HG03575 (cell line): ENCODE results near the gene TNFRSF9.
"Not testable (repeated sequence)": the region's sequence is repeated elsewhere in the genome, so short reads cannot be mapped to it uniquely, and the experiment has no call there.

Experiments
- ATAC-seq: cut with Tn5 transposase; IDR thresholded peaks from one replicate; pipeline ENCODE4 v1.9.1; 2021; ENCODE audit not compliant: unreplicated experiment, insufficient number of reproducible peaks, low FRiP score; ENCODE audit errors: extremely low read depth

TNFRSF9 gene

GRCh38 chr1:7962014-7962335, 21.3 kb upstream of the TNFRSF9 start:
- ATAC-seq = no peak

GRCh38 chr1:7961216-7962013, 20.8 kb upstream of the TNFRSF9 start, which contains the start of gene PARK7:
PARK7 (plus strand) TSS chr1:7961711; CDS start chr1:7962786, 1,075 bp downstream.
- peak; percentile 65 for ATAC-seq

DNA sequence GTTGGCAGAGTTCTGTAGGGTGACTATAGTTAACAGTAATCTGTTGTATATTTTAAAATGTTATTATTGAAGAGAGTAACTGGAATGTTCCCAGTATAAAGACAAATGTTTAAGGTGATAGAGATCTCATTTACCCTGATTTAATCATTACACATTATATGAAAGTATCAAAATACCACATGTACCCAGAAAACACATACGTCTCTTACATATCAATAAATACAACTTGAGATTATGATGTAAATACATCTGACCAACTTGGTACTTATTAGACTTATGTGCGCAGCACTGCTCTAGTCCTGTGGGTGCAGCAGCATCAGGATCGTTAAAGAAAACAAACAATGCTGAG, 20.2 kb upstream of the TNFRSF9 start:
- ATAC-seq = peak; percentile 6

GRCh38 chr1:7960165-7960564, 19.5 kb upstream of the TNFRSF9 start:
- ATAC-seq = no peak

DNA sequence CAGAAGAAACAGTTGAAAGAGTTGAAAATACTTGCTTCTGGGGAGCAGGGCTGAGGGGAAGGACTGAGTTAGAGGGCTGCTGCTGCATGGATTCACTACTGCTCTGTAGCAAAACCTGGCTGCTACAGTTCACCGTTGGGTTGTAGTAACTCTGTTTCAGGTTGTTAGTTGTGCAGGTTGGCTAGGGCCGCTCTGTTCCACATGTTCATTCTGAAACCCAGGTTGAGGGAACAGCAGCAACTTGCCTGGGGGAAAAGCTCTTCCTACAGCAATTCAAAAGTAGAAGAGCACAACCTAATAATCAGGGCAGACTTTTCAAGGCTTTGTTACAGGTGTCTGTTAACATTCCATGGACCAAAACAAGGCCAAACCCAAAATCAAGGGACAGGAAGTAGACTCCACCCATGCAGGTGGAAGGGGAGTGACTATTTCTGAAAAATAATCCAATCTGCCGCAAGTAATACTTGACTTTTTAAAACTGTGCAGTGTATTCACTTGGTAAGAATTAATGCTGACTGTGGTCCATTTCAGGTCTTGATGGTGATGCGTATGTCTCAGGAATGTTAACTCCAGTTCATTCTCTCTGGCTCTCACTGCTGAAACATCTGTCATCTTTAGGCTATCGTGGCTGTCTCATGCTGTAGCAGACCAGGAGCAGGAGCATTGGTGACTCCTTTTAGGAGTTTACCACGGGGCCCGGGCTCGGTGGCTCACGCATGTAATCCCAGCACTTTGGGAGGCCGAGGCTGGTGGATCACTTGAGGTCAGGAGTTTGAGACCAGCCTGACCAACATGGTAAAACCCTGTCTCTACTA, 15.8 kb upstream of the TNFRSF9 start:
- ATAC-seq = no peak

DNA sequence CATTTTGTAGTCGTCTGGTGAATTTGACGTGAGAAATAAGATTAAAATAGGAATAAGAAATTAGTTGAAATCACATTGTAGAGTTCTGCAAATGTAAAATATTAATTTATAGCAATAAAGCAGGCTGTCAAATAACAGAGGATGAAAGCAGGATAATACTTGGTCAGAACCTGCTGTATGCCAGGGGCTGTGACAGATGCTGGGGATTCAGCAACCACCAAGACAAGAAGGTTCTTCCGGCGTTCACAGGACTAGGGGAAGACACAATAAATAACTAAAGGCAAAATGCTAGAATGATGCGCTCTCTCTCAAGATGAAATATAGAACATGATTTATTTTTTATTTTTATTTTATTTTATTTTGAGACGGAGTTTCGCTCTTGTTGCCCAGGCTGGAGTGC, 14.0 kb upstream of the TNFRSF9 start:
- ATAC-seq = no peak

- peak; percentile 48 for ATAC-seq
Measured at GRCh38 chr1:7953850-7954609, 13.4 kb upstream of the TNFRSF9 start.

DNA sequence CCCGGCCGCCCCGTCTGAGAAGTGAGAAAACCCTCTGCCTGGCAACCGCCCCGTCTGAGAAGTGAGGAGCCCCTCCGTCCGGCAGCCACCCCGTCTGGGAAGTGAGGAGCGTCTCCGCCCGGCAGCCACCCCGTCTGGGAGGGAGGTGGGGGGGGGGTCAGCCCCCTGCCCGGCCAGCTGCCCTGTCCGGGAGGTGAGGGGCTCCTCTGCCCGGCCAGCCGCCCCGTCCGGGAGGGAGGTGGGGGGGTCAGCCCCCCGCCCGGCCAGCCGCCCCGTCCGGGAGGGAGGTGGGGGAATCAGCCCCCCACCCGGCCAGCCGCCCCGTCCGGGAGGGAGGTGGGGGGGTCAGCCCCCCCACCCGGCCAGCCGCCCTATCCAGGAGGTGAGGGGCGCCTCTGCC, 12.2 kb upstream of the TNFRSF9 start:
- ATAC-seq = not testable (repeated sequence)

DNA sequence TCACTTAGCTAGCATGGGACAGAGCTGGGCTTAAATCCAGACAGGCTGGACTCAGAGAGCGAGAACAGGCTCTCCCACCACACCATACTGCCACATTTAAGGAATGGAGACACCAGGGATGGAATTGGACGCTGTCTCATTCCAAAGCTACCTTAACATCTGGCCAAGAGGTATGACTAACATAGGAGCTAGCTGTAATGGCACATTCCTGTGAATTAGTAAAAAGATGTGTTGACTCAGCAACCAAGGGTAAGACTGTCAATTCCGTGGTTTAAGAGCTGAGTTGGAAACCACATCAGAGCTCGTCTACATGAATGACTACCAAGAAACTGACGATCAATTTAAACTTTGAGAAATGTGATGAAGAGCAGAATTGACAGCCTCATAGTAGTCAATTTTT, 8.3 kb upstream of the TNFRSF9 start:
- no peak for ATAC-seq

DNA sequence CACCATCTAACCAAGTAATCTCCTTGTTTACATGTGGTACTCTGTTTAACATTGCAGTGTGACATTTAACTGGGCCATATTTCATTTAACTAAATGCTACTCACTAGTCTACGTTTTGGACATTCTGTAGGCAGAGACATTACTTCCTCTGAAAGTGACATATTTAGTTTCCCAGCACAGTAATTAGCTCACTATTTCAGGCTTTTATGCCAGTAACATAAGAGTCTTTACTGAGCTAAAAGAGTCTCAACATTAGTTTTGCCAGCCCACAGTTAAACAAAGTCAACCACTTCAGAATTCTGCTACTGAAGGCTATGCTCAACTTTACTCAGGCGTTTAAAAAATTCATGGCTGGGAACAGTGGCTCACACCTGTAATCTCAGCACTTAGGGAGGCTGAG, 2.6 kb upstream of the TNFRSF9 start:
- ATAC-seq = no peak

- no peak for ATAC-seq
Measured at GRCh38 chr1:7942214-7942921, 1.7 kb upstream of the TNFRSF9 start.

DNA sequence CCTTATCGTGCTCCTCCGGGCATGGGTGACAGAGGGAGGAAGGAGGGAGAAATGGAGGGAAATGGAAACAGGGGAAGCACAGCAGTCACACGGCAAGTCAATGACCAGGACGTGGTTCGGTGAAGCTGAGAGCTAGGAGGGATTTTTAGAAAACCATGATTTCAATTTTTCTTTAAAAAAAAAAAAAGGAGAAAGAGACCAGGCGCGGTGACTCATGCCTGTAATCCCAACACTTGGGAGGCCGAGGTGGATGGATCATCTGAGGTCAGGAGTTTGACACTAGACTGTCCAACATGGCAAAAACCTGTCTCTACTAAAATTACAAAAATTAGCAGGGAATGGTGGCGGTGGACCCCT, 776 bp upstream of the TNFRSF9 start:
- ATAC-seq = no peak

DNA sequence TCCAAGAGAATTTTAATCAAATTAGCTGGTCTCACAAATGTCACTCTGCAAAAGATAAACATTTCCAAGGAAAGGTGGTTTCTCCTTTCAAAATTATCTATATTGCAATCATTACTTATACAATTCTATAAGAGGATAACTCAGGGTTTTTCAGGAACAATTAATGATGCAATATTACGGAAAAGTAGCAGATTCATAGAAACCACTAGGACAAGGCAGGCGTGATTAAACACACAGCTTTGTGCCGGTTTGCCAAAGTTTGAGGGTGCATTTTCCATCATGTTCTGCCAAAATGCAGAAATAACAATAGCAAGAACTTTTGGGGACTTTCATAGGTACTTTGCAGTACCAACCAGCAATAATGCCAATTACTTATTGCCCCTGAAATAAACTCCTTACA, 605 bp downstream of the TNFRSF9 start:
- no peak for ATAC-seq

GRCh38 chr1:7938070-7938469, 2.6 kb downstream of the TNFRSF9 start:
- ATAC-seq = no peak

DNA sequence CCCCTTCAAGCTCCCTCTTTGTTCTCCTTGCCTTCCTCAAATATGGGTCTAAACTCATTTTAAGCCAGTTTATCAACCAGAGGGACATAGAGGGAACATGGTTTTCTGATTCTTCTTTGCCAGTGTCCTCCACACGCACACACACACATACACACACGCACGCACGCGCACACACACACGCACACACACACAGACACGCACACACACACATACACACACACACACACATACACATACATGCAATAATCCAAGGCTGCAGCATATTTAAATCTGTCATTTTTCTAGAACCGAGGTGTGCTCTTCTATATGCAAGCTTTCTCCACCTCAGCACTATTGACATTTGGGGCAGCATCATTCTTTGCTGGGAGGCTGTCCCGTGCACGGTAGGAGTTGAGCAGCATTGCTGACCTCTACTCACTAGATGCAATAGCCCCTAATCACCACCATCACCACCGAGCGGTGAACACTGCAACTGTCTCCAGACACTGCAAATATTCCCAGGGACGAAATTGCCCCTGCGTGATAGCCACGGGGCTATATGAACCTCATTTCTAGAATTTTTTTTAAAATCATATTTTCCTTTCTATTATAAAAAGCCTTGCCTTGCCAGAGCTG, 8.0 kb downstream of the TNFRSF9 start:
- ATAC-seq = no peak

DNA sequence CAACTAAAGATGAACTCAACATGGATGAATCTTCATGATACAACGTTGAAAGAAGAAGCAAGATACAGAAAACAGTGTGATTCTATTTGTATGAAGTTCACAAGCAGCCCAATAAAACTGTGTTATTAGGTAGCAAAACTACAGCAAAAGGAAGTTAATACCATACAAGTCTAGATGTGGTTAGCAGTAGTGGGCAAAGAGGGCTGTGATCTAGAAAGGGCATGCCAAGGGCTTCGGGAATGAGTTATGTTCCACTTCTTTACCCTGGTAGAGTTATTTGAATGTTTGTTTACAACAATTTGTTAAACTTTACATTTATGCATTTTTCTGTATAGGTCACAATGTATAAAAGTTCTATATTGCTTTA, 9.2 kb downstream of the TNFRSF9 start:
- no peak for ATAC-seq

DNA sequence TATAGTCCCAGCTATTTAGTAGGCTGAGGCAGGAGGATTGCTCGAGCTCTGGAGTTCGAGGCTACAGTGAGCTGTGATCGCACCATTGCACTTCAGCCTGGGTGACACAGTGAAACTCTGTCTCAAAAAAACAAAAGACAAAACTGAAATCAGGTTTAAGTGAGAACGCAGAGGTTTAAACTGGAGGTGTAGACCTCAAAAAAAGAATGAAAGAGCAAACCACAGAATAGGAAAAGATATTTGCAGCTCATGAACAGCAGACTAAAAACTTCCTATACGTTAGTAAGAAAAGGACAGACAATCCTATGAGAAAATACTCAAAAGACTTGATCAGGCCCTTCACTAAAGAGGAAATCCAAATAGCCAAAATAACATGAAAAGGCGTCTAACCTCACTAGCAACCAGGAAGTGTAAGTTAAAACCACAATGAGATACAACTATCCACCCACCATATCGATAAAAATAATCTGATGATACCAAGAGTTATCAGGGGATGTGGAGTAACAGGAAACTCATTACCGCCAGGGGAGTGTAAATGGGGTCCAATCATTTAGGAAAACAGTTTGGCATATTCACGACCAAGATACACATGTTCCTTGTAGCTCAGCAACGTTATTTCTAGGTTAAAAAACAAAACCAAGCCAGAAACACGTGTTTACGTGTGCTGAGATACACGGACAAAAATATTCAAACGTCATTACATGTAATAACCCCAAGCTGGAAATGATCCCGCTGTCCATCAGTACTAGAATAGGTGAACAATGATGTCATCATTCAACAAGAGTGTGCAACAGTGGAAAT, 9.8 kb downstream of the TNFRSF9 start:
- ATAC-seq = no peak

DNA sequence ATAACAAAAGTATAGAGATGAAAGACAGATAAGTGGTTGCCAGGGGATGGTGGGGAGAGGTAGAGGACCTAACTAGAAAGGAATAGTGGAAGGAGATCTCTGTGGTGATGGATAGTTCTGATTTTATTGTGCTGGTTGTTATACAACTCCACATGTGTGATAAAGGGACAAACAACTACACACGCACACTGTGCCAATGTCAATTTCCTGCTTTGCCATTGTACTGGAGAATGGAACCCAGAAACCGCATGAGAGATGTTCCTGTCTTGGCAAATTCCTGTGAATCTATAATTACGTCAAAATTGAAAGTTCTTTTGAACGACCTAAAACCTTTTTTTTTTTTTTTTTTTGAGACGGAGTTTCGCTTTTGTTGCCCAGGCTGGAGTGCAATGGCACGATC, 11.0 kb downstream of the TNFRSF9 start:
- no peak for ATAC-seq
